Gastrocnemius medialis (tissue), 4 donors: Measurements from ENCODE around the gene GALNTL6. TPM values are rescaled to one million over a fixed set of nuclear protein-coding genes. Genes with fewer than 3 reads are reported as not detected.

ENCODE experiments used
- ATAC-seq, 2 donors: fragments of 150-250 bp; one replicate each; pipeline ENCODE4 v1.9.1; 2016
- DNase-seq, 2 donors: peaks; one replicate each; pipeline ENCODE4 v3.0.0-alpha.2; 2019
- H3K27ac ChIP-seq, 4 donors: fragments of 200-600 bp; sonication (generic); 1 replicate in 1 of 4; 2 replicates in 3 of 4; pipeline ENCODE4 v1.5.1; 2016 to 2018; ENCODE audit warnings: mild to moderate bottlenecking in 2 of 4, moderate library complexity in 1 of 4
- H3K27me3 ChIP-seq, 3 donors: fragments of 200-600 bp; sonication (generic) in 2 of 3; 1 replicate in 1 of 3; 2 replicates in 2 of 3; pipeline versions ENCODE4 v1.5.1 to v1.6.0; 2016 to 2019; ENCODE audit warnings: mild to moderate bottlenecking in 1 of 3, moderate library complexity in 1 of 3
- H3K36me3 ChIP-seq, 2 donors: fragments of 200-600 bp; sonication (generic) in 1 of 2; one replicate each; pipeline ENCODE4 v1.5.1; 2017 to 2018
- H3K4me1 ChIP-seq, 2 donors: fragments of 200-600 bp; sonication (generic) in 1 of 2; one replicate each; pipeline ENCODE4 v1.5.1; 2016 to 2017; ENCODE audit warnings: mild to moderate bottlenecking in 2 of 2
- H3K4me3 ChIP-seq, 4 donors: fragments of 200-600 bp; sonication (generic) in 3 of 4; 1 replicate in 1 of 4; 2 replicates in 3 of 4; pipeline ENCODE4 v1.5.1; 2016 to 2019; ENCODE audit warnings: mild to moderate bottlenecking in 2 of 4
- H3K9me3 ChIP-seq, 3 donors: fragments of 200-600 bp; sonication (generic) in 2 of 3; 1 replicate in 1 of 3; 2 replicates in 2 of 3; pipeline ENCODE4 v1.5.1; 2016 to 2019
- CTCF ChIP-seq, 5 experiments: fragments of 450-650 bp in 3 of 5; fragments of 200-600 bp in 2 of 5; sonication (generic) in 2 of 5; IDR thresholded peaks in 4 of 5; conservative IDR thresholded peaks in 1 of 5; 1 replicate in 4 of 5; 2 replicates in 1 of 5; pipeline ENCODE4 v1.5.1; 2016 to 2019; ENCODE audit warnings: antibody characterized with exemption in 5 of 5, mild to moderate bottlenecking in 3 of 5, moderate library complexity in 3 of 5
- POLR2A ChIP-seq, 2 donors: fragments of 450-650 bp; IDR thresholded peaks; one replicate each; pipeline ENCODE4 v1.6.1; 2017; ENCODE audit warnings: antibody characterized with exemption in 2 of 2, mild to moderate bottlenecking in 2 of 2, moderate library complexity in 2 of 2
- in situ Hi-C, 4 donors: fragments of 200-750 bp; cut with MboI; loops; one replicate each; pipeline versions ENCODE4 v1.15.0 to v1.8.0; 2017; ENCODE audit warnings: low sequenced_read_pairs in 4 of 4
- intact Hi-C: fragments of 100-400 bp; cut with DNase I; formaldehyde crosslinking; loops from one replicate; pipeline ENCODE4 v1.15.1; 2023; ENCODE audit warnings: low total_unique reads
- total RNA-seq, 4 donors: library from RNA; depleted of rRNA; stranded (reverse); fragments of >200 nt; gene quantifications; one replicate each; pipeline versions ENCODE4 v1.1.0 to v1.2.3, GENCODE V29; 2016

Gene GALNTL6
- total RNA-seq, 4 donors from 2014 or later, result not detected

GRCh38 chr4:172619798-172620197 is 806.6 kb downstream of the GALNTL6 start:
- no peaks in the 10 kb centered on the region for H3K9me3 ChIP-seq
- ATAC-seq (no peak), DNase-seq (no peak)
- intact Hi-C loops (no loop called here), in situ Hi-C loops (no loop called here)
- no peak for TF ChIP-seq POLR2A (IDR thresholded peaks at IDR 0.05)
- no peak for TF ChIP-seq CTCF (IDR thresholded peaks at IDR 0.05 in 4 of 5, conservative IDR thresholded peaks at IDR 0.05 in 1 of 5)
- no peaks in the 10 kb centered on the region for H3K27me3 ChIP-seq
- no peak overlapping the region for H3K27ac ChIP-seq
- H3K4me1 ChIP-seq, result no peaks in the 10 kb centered on the region
- H3K36me3 ChIP-seq, result no peaks in the 10 kb centered on the region
- no peak overlapping the region for H3K4me3 ChIP-seq

GRCh38 chr4:172628263-172628662 is 815.1 kb downstream of the GALNTL6 start:
- TF ChIP-seq POLR2A (IDR thresholded peaks at IDR 0.05) (no peak), CTCF (IDR thresholded peaks at IDR 0.05 in 4 of 5, conservative IDR thresholded peaks at IDR 0.05 in 1 of 5) (no peak)

GRCh38 chr4:172630280-172630679 is 817.1 kb downstream of the GALNTL6 start:
- DNase-seq (no peak), ATAC-seq (no peak)
- no peak for TF ChIP-seq CTCF (IDR thresholded peaks at IDR 0.05 in 4 of 5, conservative IDR thresholded peaks at IDR 0.05 in 1 of 5)
- TF ChIP-seq POLR2A (IDR thresholded peaks at IDR 0.05), result no peak
- Histone ChIP-seq H3K4me1 (no peaks in the 10 kb centered on the region), H3K27me3 (no peaks in the 10 kb centered on the region), H3K36me3 (no peaks in the 10 kb centered on the region), H3K9me3 (no peaks in the 10 kb centered on the region), H3K27ac (no peak overlapping the region), H3K4me3 (no peak overlapping the region)
- intact Hi-C loops, result no loop called here
- in situ Hi-C loops, result no loop called here

More at GRCh38 chr4:172628263-172628662, 815.1 kb downstream of the GALNTL6 start:
- ATAC-seq (no peak), DNase-seq (no peak)
- H3K27me3 ChIP-seq, result no peaks in the 10 kb centered on the region
- in situ Hi-C loops (no loop called here), intact Hi-C loops (no loop called here)
- no peak overlapping the region for H3K4me3 ChIP-seq
- H3K4me1 ChIP-seq, result no peaks in the 10 kb centered on the region
- no peaks in the 10 kb centered on the region for H3K9me3 ChIP-seq
- H3K36me3 ChIP-seq, result no peaks in the 10 kb centered on the region
- no peak overlapping the region for H3K27ac ChIP-seq

- H3K36me3 ChIP-seq, result no peaks in the 10 kb centered on the region
- TF ChIP-seq CTCF (IDR thresholded peaks at IDR 0.05 in 4 of 5, conservative IDR thresholded peaks at IDR 0.05 in 1 of 5) (no peak), POLR2A (IDR thresholded peaks at IDR 0.05) (no peak)
- DNase-seq (no peak), ATAC-seq (no peak)
- intact Hi-C loops, result no loop called here
- in situ Hi-C loops, result no loop called here
- H3K27me3 ChIP-seq, result no peaks in the 10 kb centered on the region
- no peak overlapping the region for H3K4me3 ChIP-seq
- no peak overlapping the region for H3K27ac ChIP-seq
- no peaks in the 10 kb centered on the region for H3K4me1 ChIP-seq
- no peaks in the 10 kb centered on the region for H3K9me3 ChIP-seq
Observed at GRCh38 chr4:172631832-172632231, 818.6 kb downstream of the GALNTL6 start.

- TF ChIP-seq POLR2A (IDR thresholded peaks at IDR 0.05), result no peak
- TF ChIP-seq CTCF (IDR thresholded peaks at IDR 0.05 in 4 of 5, conservative IDR thresholded peaks at IDR 0.05 in 1 of 5), result no peak
- Histone ChIP-seq H3K27ac (no peak overlapping the region), H3K36me3 (no peaks in the 10 kb centered on the region), H3K4me1 (no peaks in the 10 kb centered on the region), H3K9me3 (no peaks in the 10 kb centered on the region), H3K4me3 (no peak overlapping the region), H3K27me3 (no peaks in the 10 kb centered on the region)
- in situ Hi-C loops, result no loop called here
- DNase-seq (no peak), ATAC-seq (no peak)
- intact Hi-C loops, result no loop called here
Observed at GRCh38 chr4:172648471-172648870, 835.3 kb downstream of the GALNTL6 start.
